ENCODE measurements around the gene SLC6A9.
A peak's percentile ranks its signal among the peaks of the same experiment; 100 is the strongest.

The SLC6A9 gene

DNA sequence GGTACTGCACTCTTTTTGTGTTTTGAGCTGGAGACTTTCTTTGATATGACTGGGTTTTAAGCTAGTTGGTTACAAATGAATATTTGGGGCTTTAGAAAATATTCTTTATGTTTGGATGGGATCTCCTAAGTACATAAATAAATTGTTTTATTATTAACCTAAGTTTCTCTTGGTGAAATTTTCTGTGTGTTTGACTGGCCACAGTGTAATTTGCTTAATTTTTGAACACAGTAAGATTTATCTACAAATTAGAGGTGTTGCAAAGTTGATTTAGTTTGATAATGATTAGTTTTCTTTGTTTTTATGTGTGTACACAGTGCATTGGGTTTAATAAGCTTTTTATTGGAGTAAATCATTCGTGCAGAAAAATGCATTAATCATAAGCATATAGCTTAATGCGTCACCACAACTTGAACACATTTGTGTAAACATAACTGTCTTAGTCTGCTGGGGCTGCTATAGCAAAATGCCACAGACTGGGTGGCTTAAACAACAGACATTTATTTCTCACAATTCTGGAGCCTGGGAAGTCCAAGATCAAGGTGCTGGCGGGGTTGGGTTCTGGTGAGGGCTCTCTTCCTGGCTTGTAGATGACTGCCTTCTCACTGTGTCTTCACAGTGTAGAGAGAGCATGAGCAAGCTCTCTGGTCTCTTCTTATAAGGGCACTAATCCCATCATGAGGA is 17.4 kb upstream of the SLC6A9 start:
- no peak for DNase-seq

DNA sequence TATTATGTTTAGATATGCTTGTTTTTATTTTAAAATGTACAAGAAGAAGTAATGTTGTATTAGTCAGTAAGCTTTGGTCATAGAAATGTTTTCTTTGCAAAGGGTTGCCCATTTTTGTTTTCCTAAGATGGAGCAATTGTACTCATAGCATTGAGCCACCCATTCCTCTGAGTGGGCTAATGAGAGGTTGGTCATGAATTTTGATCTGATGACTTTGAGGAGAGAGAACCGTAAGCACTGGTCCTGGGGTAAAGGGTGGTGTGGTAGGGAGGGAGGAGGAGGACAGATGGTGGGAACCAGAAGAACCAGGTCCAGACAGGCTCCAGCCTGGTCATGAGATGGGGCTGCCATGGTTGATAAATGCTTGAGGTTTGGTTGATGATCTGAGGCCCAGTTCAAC is 15.9 kb upstream of the SLC6A9 start:
- no peak for DNase-seq

DNA sequence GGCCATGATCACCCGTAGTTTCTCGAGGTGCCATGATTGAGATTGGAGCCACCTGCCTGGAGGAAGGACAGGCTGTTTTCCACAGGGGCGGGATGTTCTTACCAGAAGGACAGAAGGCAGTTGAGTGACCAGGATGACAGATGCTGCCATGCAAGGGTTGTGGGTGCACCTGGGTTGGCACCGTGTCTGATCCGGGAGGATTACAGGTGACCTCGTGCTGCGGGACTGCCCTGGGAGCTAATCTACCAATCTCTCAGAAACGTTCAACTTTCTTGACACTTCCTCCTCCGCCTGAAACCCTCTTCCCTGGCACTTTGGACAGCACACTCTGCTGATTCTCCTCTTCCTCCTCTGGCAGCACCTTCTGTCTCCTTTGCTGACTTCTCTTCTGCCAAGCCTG is 13.8 kb upstream of the SLC6A9 start:
- no peak for DNase-seq

DNA sequence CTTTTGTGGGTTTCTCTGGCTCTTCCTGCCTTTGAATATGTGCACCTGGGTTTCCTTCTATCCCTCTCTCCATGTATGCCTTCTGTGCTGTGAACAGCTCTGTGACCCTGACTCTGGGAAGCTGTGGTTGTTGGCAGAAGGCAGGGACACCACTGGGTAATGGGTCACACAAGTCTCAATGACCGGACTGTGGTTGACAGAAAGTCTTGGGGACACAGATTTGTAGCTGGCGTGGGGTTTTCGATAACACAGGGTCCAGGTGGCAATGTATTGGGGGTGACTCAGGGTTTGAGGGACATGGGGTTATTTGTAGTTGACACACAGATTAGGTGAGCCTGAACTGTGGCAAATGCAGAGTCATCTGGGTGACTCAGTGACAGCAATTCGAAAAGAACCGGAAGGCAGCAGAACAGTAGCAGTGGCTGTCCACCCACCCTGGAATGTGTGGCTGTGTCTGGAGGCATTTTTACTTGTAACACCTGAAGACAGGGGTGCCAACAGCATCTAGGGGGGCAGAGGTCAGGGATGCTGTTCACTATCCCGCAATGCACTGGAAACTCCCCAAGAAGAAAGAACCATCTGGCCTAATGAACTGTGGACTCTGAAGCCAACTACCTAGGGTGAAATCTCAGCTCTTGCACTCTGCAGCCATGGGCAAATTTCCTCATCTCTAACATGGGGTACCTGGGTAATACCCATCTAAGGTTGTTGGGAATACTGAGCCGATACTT is 13.0 kb upstream of the SLC6A9 start:
- DNase-seq: no peak

DNA sequence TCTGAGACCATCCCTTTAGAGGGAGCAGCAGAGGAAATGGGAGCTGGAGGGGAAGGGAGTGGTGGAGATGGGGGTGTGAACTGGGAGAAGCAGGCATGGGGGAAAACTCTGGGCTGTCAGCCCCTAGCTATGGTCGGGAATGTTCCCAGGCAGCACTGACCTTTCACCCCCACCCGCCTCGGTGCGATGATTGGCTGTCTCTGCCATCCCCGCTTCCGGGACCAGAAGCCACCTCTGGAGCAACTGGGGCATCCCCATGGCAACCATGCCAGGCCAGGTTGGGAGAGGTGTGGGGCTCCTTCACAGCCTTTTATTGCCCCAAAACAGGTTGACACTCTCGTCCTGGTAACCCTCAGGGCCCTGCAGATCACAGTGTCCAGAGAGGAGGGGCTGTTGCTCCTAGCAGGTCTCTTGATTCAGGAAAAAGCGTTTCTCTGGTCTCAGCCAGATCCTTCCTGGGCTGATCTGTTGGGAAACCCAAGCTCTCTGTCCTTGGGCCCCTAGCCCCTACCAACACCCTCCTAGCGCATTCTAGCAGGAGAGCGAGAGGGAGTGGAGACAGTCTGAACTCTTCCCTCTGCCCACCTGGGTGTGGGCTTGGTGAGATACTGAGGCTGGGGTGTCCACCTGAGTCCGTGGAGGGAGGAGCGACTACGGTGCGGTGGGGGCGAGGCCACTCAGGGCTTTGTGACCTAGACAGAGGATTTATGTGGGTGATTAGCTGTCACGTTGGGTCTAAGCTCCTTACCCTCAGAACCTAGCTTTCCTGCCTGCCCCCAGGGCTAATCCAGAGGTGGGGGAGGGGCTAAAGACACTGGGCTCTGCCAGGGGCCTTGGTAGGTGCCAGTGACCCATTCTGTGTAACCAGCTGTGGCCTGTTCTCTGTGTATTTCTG is 12.2 kb upstream of the SLC6A9 start:
- no peak for DNase-seq

DNA sequence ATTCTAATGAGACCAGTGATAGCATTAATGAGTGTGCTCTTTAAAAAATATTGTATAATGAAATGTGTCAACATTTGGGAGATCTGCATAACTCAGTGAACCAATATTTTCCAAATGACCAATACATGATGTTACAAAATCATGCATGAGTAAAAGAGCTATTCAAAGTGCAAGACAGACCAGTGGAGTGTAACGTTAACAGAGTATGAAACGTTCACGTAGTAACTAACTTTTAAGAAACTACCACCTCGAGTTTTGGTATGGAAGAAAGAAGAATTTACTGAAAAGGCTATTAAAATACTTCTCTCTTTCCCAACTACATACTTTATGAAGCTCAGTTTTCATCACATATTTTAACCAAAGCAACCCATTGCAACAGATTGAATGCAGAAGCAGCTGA is 9.6 kb upstream of the SLC6A9 start:
- DNase-seq: no peak

DNA sequence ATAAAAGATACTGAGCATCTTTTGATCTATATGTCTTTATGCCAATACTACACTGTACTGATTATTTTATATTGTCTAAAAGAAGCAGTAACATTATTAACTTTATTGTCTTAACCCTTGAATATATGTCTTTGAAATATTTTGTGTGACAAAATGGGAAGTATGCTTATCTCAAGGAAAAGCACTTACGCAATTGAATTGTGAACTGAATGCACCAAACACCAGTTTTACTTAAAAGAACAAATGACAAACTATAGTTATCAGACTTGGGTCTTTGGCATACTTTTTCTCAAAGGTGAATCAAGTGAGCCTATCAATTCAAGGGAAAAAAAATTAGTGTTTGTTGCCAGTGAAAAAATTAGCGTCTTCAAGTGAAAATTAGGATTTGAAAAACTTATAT is 9.2 kb upstream of the SLC6A9 start:
- no peak for DNase-seq

DNA sequence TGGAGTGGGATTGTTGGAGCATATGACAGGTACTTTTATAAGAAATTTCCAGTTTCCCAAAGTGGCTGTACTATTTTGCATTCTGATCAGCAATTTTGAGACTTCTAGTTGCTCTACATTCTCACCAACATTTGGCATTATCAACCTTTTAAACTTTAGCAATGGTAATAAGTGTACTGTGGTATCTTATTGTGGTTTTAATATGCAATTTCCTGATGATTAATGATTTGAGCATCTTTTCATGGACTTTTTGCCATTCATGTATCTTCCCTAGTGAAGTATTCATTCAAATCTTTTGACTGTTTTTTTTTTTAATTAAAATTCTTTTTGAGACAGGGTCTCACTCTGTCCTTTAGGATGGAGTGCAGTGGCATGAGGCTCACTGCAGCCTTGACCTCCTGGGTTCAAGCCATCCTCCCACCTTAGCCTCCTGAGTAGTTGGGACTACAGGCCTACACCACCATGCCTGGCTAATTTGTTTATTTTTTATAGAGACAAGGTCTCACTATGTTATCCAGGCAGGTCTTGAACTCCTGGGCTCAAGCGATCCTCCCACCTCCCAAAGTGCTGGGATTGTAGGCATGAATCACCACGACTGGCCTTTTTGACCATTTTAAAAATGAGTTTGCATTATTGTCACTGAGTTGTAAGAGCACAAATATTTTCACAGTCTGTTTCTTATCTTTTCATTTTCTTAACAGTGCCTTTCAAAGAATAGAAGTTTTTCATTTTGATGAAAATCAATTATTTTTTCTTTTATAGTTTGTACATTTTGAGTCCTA is 7.8 kb upstream of the SLC6A9 start:
- no peak for DNase-seq

DNA sequence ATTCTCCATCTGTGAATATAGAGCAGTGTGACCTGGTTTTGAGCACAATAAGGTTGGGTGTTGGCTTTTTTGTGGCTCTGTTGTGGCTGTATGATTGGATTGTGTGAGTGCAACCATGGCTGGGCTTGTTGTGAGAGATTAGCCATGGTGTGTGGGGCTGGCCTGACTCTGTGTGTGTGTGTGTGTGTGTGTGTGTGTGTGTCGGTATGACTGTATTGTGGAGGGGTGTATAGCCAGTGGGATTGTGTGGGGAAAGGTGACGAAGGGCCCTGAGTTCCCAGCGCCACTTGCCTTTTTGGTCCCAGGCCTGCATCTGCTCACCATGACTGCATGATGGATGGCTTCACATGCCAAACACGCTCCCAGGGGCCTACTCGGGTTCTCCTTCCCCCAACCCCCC is 5.9 kb upstream of the SLC6A9 start:
- no peak for DNase-seq

DNA sequence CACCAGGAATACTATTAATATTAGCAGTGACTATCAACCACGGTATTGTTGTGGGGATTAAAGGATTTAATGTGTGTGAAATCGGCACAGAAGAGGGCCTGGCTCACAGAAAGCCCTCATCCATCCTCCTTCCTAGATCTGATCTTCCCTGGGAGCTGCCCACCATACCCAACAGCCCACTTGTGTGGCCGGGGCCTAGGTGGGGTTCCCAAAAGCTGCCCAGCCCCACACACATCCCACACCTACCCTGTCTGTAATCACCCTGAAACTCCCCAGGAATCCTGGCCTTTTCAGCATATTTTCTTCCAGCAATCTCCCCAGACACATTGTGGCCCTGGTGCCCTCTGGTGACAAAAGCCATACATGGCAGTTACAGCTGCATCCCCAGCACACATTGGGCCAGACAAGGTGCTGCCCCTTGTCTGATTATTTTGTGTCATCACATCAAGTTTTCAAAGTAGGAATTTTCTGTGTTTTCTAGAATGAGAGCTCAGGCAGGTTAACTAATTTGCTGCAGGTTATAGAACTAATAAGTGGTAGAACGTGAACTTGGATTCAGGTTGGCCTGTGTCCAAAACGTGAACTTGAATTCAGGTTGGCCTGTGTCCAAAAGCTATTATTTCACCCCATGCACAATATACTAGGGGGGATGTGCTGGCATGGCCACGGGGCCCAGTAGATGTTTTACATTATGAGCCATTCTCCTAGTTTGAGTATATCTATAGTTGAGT is 5.3 kb upstream of the SLC6A9 start:
- peak in 47 of 58 donors; percentile 35 to 81 (median 52) for DNase-seq

DNA sequence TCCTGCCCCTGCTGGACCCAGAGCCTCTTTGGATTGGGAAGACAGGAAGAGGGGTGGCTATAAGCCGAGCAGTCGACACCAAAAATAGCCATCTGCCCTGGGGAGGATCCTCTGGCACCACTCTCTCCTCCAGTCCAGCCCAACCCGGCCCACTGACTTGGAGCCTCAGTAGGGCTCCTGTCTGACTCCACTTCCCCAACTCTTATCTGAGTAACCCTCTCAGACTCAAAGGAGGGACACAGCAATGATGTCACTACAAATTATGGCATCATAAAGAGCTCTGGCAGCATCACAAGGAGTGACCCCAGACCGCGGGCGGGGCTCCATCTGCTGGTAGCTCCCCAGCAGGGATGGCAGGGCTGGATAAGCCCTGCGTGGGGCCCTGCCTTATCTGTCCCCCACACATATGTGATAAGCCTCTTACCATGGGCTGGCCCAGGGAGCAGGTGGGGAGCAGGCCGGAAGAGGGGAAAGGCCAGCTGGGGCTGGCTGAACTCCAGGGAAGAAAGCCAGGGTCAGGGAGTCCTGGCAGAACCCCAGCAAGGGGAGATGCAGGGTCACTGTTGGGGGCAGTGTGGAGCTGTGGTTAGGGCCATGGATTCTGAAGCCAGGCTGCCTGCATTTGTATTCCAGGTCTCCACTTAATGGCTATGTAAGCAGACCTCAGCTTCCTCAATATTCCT is 4.6 kb upstream of the SLC6A9 start:
- DNase-seq: peak in 5 of 58 donors; percentile 23 to 45 (median 25)

DNA sequence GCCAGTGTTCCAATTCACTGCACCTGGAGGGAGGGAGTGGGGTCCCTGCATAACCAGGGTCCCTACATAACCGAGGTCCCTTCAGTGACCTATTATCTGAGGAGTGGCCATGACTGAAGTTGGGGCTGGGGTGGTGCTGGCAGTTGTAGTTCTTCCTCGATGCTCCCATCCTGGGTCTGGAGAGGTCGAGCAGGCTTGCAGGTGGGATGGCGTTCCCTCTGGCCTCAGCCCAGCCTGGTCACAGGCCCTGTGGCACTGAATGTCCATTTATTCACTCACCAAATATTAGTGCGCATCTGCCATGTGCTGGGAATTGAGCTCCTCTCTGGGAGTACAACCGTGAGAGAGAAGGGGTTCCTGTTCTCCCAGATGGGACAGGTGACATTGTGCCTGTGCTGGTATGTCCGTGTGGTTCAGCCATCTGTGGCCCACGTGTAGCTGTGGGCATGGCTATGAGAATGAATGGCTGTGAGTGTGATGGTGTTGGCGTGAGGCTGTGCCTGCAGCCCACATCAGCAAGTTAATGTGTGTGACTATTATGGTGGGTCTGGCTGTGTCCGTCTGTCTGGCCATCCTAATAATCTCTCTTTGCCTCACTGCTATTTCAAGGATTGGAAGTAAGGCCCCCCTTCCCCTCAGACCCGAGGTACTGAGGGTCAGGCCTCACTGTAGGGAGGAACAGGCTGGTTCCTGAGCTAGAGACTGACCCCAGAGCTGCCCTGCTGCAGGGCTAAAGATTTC is 3.9 kb upstream of the SLC6A9 start:
- no peak for DNase-seq

DNA sequence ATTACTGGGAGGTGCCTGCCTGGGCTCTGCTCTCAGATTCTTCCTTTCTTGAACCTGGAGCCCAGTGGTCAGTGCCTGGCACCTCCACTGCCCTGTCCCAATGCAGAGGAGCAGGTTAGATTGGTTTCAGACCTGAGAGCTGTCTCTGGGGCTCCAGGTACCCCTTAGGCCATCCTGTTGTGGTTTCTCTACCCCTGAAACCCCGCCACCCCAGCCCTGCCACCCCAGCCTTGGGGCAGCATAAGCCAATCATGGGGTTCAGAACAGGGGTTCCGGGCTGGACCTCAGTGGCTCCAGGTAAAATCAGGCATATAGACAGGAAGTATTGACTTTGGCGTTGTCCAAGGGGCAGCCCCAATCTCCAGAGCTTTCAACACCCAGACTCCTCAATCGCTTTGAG is 3.2 kb upstream of the SLC6A9 start:
- no peak for DNase-seq

DNA sequence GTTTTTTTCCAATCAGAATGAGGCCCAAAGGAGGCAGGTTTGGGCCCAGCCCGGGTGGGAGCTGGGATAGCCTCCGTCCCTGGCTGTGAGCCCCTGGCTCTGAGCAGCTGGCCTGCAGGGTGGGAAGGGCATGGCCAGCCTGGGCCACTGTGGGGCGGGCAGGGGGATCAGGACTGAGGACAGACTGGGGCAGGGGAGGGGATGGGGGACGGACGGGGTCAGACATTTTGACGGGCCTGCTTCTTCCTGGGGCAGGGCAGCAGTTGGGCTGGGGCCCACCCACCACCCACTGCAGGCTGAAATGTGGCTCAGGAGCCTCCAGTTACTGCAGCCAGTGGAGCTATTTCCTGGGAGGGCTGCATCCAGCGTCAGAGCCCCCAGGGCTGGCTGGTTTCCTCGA is 2.5 kb upstream of the SLC6A9 start:
- no peak for DNase-seq

DNA sequence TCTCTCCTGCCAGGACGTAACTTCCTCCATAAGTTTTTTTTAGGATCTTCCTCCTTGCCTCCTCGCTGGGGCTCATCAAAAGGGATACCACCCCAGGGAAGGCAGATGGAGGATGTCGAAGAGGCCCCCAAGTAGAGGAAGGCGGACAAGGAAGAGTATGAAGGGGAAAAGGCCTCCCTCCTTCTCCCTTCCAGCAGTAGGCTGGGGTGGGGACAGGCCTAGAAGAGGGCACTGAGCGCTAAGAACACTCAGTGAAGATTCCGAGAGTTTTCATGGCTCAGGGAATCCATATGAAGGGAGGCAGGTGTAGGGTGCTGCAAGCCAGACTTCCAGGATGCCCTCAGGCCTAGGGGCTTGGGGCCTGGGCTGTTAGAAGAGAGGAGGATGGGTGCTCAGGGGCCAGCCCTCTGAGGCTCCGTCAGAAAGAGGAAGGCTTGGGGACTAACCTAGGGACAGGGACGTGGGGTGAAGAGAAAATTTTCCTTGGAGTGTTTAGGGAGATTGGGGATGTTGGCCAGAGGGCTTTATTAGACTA is 1.8 kb upstream of the SLC6A9 start:
- no peak for DNase-seq

DNA sequence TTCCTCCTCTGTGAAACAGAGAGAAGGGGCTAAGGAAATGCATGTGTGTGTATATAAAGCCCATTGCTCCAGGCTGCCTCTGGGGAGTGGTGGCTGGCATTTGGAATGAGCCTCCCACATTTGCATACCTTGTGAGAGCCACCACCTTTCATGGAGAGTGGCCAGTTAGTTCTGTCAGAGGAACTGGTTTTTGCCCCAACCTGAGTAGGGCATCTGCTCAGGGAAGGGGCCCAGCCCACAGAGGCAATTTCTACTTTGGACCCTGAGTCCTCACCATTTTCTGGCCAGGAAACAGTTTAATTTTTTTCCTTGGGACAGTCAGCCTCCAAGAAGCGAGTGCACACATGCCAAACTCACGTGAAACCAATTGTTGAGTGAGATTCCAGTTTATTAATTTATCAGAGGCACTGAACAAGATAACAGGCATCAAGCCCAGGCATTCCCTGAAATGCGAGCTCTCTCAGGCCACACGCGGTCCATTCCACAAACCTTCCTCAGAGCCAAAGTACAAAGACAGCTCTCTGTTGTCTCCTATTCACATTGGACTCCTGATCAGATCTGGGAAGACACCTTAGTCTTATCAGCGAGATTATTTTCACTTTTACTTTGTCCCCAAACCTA is 1.0 kb upstream of the SLC6A9 start:
- no peak for DNase-seq

DNA sequence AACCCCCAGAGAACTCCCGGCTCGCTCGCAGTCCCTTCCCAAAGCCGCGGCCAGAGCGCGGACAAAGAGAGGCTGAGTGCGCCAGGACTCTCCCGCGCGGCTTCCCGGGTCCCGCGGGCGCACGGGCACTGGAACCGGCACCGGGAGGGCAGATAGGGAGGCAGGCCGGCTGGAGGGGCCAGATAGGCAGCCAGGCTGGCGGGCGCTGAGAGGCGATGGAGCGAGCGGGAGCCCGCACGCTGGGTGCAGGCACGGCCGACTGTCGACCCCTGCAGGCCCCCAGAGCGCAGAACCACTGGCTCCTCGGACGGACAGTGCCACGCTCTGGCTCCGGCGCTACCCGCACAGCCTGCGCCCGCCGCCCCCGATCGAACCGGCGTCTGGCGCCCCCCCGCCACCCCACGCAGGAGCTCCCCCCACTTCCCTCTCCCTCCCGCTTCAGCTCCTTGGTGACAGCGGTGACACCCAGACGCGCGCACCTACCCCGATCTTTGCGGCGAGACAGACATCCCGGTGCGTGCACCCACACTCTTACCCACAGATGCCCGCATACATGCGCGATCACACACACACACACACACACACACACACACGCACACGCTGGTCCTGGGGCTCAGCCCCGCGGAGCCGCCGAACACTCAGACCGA is 534 bp downstream of the SLC6A9 start:
- peak in 49 of 58 donors; percentile 40 to 87 (median 68) for DNase-seq

Measured in anterior cingulate cortex (tissue), 58 donors.